Esophagus mucosa (tissue), 1 donor: ENCODE measurements around the gene MLLT3. TPM values are rescaled to one million over a fixed set of nuclear protein-coding genes. Genes with fewer than 3 reads are reported as not detected.

ENCODE experiments used
- ATAC-seq: fragments of 200-7000 bp; cut with Tn5 transposase; one replicate; pipeline ENCODE4 v1.9.1; 2020
- total RNA-seq: library from RNA; stranded (reverse); gene quantifications from one replicate; pipeline ENCODE4 v1.2.4, GENCODE V29; 2023
- donor health status: DM: yes; HTN: yes; CAD: no.

Gene MLLT3
- total RNA-seq, 1 donor from 2014 or later, result 7.9 TPM

- ATAC-seq, result no peak
These were observed 215.3 kb downstream of the MLLT3 start for GRCh38 chr9:20407013-20407412.

GRCh38 chr9:20406344-20406743, 216.0 kb downstream of the MLLT3 start:
- no peak for ATAC-seq

- no peak for ATAC-seq
These were observed 216.7 kb downstream of the MLLT3 start for GRCh38 chr9:20405616-20406015.

- no peak for ATAC-seq
These were observed 217.2 kb downstream of the MLLT3 start for GRCh38 chr9:20405078-20405477.

- ATAC-seq, result no peak
These were observed 218.0 kb downstream of the MLLT3 start for GRCh38 chr9:20404192-20404813.

- no peak for ATAC-seq
These were observed 219.0 kb downstream of the MLLT3 start for GRCh38 chr9:20403346-20403745.

GRCh38 chr9:20402273-20402875, 219.9 kb downstream of the MLLT3 start:
- ATAC-seq, result no peak

GRCh38 chr9:20398536-20399338, 223.6 kb downstream of the MLLT3 start:
- ATAC-seq, result no peak

- no peak for ATAC-seq
These were observed 225.0 kb downstream of the MLLT3 start for GRCh38 chr9:20397348-20397747.

- no peak for ATAC-seq
These were observed 225.8 kb downstream of the MLLT3 start for GRCh38 chr9:20396509-20396908.

- no peak for ATAC-seq
These were observed 226.6 kb downstream of the MLLT3 start for GRCh38 chr9:20395651-20396050.

- no peak for ATAC-seq
These were observed 227.3 kb downstream of the MLLT3 start for GRCh38 chr9:20394969-20395368.

- ATAC-seq, result no peak
These were observed 231.1 kb downstream of the MLLT3 start for GRCh38 chr9:20391208-20391607.

GRCh38 chr9:20390400-20390799, 231.9 kb downstream of the MLLT3 start:
- no peak for ATAC-seq

GRCh38 chr9:20387062-20387461, 235.2 kb downstream of the MLLT3 start:
- ATAC-seq, result no peak

- no peak for ATAC-seq
These were observed 237.7 kb downstream of the MLLT3 start for GRCh38 chr9:20384642-20385041.

GRCh38 chr9:20382460-20383071, 239.7 kb downstream of the MLLT3 start:
- no peak for ATAC-seq

GRCh38 chr9:20380546-20380945, 241.8 kb downstream of the MLLT3 start:
- no peak for ATAC-seq

GRCh38 chr9:20379804-20380225, 242.5 kb downstream of the MLLT3 start:
- no peak for ATAC-seq

GRCh38 chr9:20378851-20379250, 243.4 kb downstream of the MLLT3 start:
- no peak for ATAC-seq

- ATAC-seq, result no peak
These were observed 244.5 kb downstream of the MLLT3 start for GRCh38 chr9:20377790-20378189.

- no peak for ATAC-seq
These were observed 245.4 kb downstream of the MLLT3 start for GRCh38 chr9:20376731-20377375.

- ATAC-seq, result no peak
These were observed 246.3 kb downstream of the MLLT3 start for GRCh38 chr9:20376042-20376441.
